CD14-positive monocyte (primary cell): ENCODE results near the gene CCR8. TPM values are rescaled to one million over a fixed set of nuclear protein-coding genes. Genes with fewer than 3 reads are reported as not detected.

Experiments
- DNase-seq, 3 donors: peaks; one replicate each; pipeline ENCODE4 v3.0.0-alpha.2; 2011 to 2022
- H2AFZ ChIP-seq: 2 replicates; pipeline ENCODE4 v1.6.0; 2012; ENCODE audit warnings: mild to moderate bottlenecking, low read depth, low read length, inconsistent platforms; ENCODE audit not compliant: insufficient read depth, poor library complexity, severe bottlenecking
- H3K27ac ChIP-seq, 2 donors: 1 replicate in 1 of 2; 2 replicates in 1 of 2; pipeline ENCODE4 v1.5.1; 2012 to 2013; ENCODE audit warnings: low read length in 2 of 2, control low read depth in 1 of 2, inconsistent platforms in 1 of 2, low read depth in 1 of 2, mild to moderate bottlenecking in 1 of 2
- H3K27me3 ChIP-seq, 2 donors: one replicate each; pipeline versions ENCODE4 v1.6.0 to v1.6.1; 2011 to 2013; ENCODE audit warnings: low read length in 2 of 2; ENCODE audit not compliant: control insufficient read depth in 2 of 2, insufficient read depth in 2 of 2
- H3K36me3 ChIP-seq, 2 donors: replicated peaks in 1 of 2; 1 replicate in 1 of 2; 2 replicates in 1 of 2; pipeline versions ENCODE4 v1.5.1 to v1.6.1; 2012 to 2013; ENCODE audit warnings: low read length in 2 of 2, control low read depth in 1 of 2, inconsistent platforms in 1 of 2, mild to moderate bottlenecking in 1 of 2; ENCODE audit not compliant: insufficient read depth in 2 of 2, control insufficient read depth in 1 of 2
- H3K4me1 ChIP-seq, 2 donors: 1 replicate in 1 of 2; 2 replicates in 1 of 2; pipeline versions ENCODE4 v1.5.1 to v1.6.1; 2012 to 2013; ENCODE audit warnings: low read length in 2 of 2, control low read depth in 1 of 2, inconsistent platforms in 1 of 2, mild to moderate bottlenecking in 1 of 2, moderate library complexity in 1 of 2; ENCODE audit not compliant: insufficient read depth in 2 of 2, control insufficient read depth in 1 of 2
- H3K4me2 ChIP-seq: replicated peaks from 2 replicates; pipeline ENCODE3; 2012; ENCODE audit warnings: low read length, moderate library complexity, mild to moderate bottlenecking; ENCODE audit not compliant: poor library complexity, severe bottlenecking; ENCODE audit errors: extremely low read depth
- H3K4me3 ChIP-seq, 3 experiments: fragments of 200-600 bp in 1 of 3; sonication (generic) in 1 of 3; replicated peaks in 1 of 3; 1 replicate in 2 of 3; 2 replicates in 1 of 3; pipeline ENCODE4 v1.5.1; 2011 to 2013; ENCODE audit warnings: low read length in 3 of 3, mild to moderate bottlenecking in 3 of 3, control low read depth in 2 of 3, low read depth in 2 of 3, inconsistent platforms in 1 of 3, moderate library complexity in 1 of 3
- H3K79me2 ChIP-seq: 2 replicates; pipeline ENCODE4 v1.6.0; 2012; ENCODE audit warnings: mild to moderate bottlenecking, control low read depth, inconsistent platforms, low read length, moderate library complexity; ENCODE audit not compliant: insufficient read depth
- H3K9ac ChIP-seq: 2 replicates; pipeline ENCODE4 v1.6.0; 2017; ENCODE audit warnings: low read length, mild to moderate bottlenecking; ENCODE audit not compliant: insufficient read depth, poor library complexity, severe bottlenecking
- H3K9me3 ChIP-seq, 2 donors: replicated peaks in 1 of 2; 1 replicate in 1 of 2; 2 replicates in 1 of 2; pipeline versions ENCODE4 v1.5.1 to v1.6.1; 2012 to 2013; ENCODE audit warnings: low read length in 2 of 2, control low read depth in 1 of 2; ENCODE audit not compliant: control insufficient read depth in 1 of 2, insufficient read depth in 1 of 2
- H4K20me1 ChIP-seq: 2 replicates; pipeline ENCODE4 v1.6.0; 2012; ENCODE audit warnings: mild to moderate bottlenecking, low read length, control low read depth, moderate library complexity; ENCODE audit not compliant: insufficient read depth
- H3K27ac Mint-ChIP-seq, 7 donors: one replicate each; pipeline ENCODE4 v1.8.0; 2020; ENCODE audit warnings: mild to moderate bottlenecking in 7 of 7, mixed read lengths in 7 of 7, moderate library complexity in 6 of 7, inconsistent platforms in 2 of 7
- H3K27me3 Mint-ChIP-seq, 3 donors: one replicate each; pipeline ENCODE4 v1.8.0; 2021 to 2022; ENCODE audit warnings: low read depth in 3 of 3, mild to moderate bottlenecking in 3 of 3, mixed read lengths in 3 of 3, moderate library complexity in 3 of 3, inconsistent platforms in 1 of 3
- H3K36me3 Mint-ChIP-seq, 2 donors: one replicate each; pipeline ENCODE4 v1.8.0; 2020; ENCODE audit warnings: mixed read lengths in 2 of 2, inconsistent platforms in 1 of 2, mild to moderate bottlenecking in 1 of 2
- H3K4me1 Mint-ChIP-seq: one replicate; pipeline ENCODE4 v1.8.0; 2020; ENCODE audit warnings: mild to moderate bottlenecking, mixed read lengths
- H3K4me3 Mint-ChIP-seq, 2 donors: one replicate each; pipeline ENCODE4 v1.8.0; 2020; ENCODE audit warnings: mild to moderate bottlenecking in 2 of 2, mixed read lengths in 2 of 2, moderate library complexity in 1 of 2
- H3K9me3 Mint-ChIP-seq, 7 donors: one replicate each; pipeline ENCODE4 v1.8.0; 2020 to 2022; ENCODE audit warnings: mixed read lengths in 7 of 7, mild to moderate bottlenecking in 6 of 7, moderate library complexity in 6 of 7, inconsistent platforms in 2 of 7
- CTCF ChIP-seq: fragments of 200-600 bp; IDR thresholded peaks from one replicate; pipeline ENCODE4 v1.8.0; 2022; ENCODE audit warnings: antibody characterized with exemption, mild to moderate bottlenecking
- WGBS: methylation state at CpG from one replicate; pipeline ENCODE4 v1.1.5; 2013; ENCODE audit warnings: missing lambda C conversion rate; ENCODE audit not compliant: insufficient coverage; 5-methylcytosine and 5-hydroxymethylcytosine counted together
- intact Hi-C, 2 donors: fragments of 100-400 bp; cut with micrococcal nuclease; formaldehyde crosslinking; loops; one replicate each; pipeline versions ENCODE4 v1.15.0 to v1.15.1; 2023
- polyA plus RNA-seq, 3 donors: library from polyadenylated mRNA; depleted of rRNA in 1 of 3; unstranded in 2 of 3; stranded (reverse) in 1 of 3; fragments of 300-500 nt in 2 of 3; fragments of >200 nt in 1 of 3; fragmentation: Illumina TruSeq in 2 of 3; gene quantifications; 1 replicate in 2 of 3; 2 replicates in 1 of 3; pipeline ENCODE4 v1.2.3, GENCODE V29; 2012 to 2021

The CCR8 gene
- polyA plus RNA-seq, 3 donors = not detected

GRCh38 chr3:39378088-39378487 lies 48.6 kb downstream of the CCR8 start:
- intact Hi-C loops = no loop called here
- no peaks in the 10 kb centered on the region for H3K9me3 ChIP-seq
- H3K4me1 ChIP-seq = peaks cover 5 to 6% of the 10 kb centered on the region in 2 donors
- no peak overlapping the region for H3K9ac ChIP-seq
- H3K36me3 ChIP-seq = no peaks in the 10 kb centered on the region
- no peak overlapping the region for H2AFZ ChIP-seq
- H3K27ac ChIP-seq = no peak overlapping the region
- DNase-seq = peak in 2 of 3 donors; percentile 14 to 21
- Mint-ChIP-seq H3K27me3 (peaks cover 0 to 4% (median 2%) of the 10 kb centered on the region in 3 donors), H3K27ac (no peak overlapping the region), H3K4me1 (peaks cover 5% of the 10 kb centered on the region), H3K4me3 (no peak overlapping the region), H3K9me3 (no peaks in the 10 kb centered on the region), H3K36me3 (no peaks in the 10 kb centered on the region)
- TF ChIP-seq CTCF = peak; percentile 73
- H3K27me3 ChIP-seq = no peaks in the 10 kb centered on the region
- no peak overlapping the region for H3K4me3 ChIP-seq
- no CpG with 5 or more reads among the region's 4 CpGs for WGBS
- H3K79me2 ChIP-seq = no peaks in the 10 kb centered on the region
- H4K20me1 ChIP-seq = no peaks in the 10 kb centered on the region
- H3K4me2 ChIP-seq = no peak overlapping the region

- H3K9me3 Mint-ChIP-seq = no peaks in the 10 kb centered on the region
- intact Hi-C loops = no loop called here
- WGBS = 95% methylated on average over 9 of the region's 10 CpGs
Measured at GRCh38 chr3:39378957-39379777, 49.7 kb downstream of the CCR8 start.

More at GRCh38 chr3:39378957-39379777, 49.7 kb downstream of the CCR8 start:
- no peak overlapping the region for H3K4me2 ChIP-seq
- peaks cover 12 to 16% of the 10 kb centered on the region in 2 donors for H3K4me1 ChIP-seq
- DNase-seq = no peak
- H3K4me3 Mint-ChIP-seq = no peak overlapping the region
- peak overlapping the region in 1 of 7 donors; percentile 75 for H3K27ac Mint-ChIP-seq
- no peak overlapping the region for H3K9ac ChIP-seq
- no peak overlapping the region for H3K4me3 ChIP-seq
- no peaks in the 10 kb centered on the region for H3K36me3 Mint-ChIP-seq
- peaks cover 0 to 4% (median 2%) of the 10 kb centered on the region in 3 donors for H3K27me3 Mint-ChIP-seq
- no peaks in the 10 kb centered on the region for H3K27me3 ChIP-seq
- no peaks in the 10 kb centered on the region for H3K36me3 ChIP-seq
- no peaks in the 10 kb centered on the region for H3K9me3 ChIP-seq
- peaks cover 10% of the 10 kb centered on the region for H3K4me1 Mint-ChIP-seq
- no peak for TF ChIP-seq CTCF
- H2AFZ ChIP-seq = no peak overlapping the region
- H3K27ac ChIP-seq = no peak overlapping the region
- H3K79me2 ChIP-seq = no peaks in the 10 kb centered on the region
- no peaks in the 10 kb centered on the region for H4K20me1 ChIP-seq
